Mucosa of descending colon (tissue), 3 donors: Measurements from ENCODE around the gene FLNB. TPM values are rescaled to one million over a fixed set of nuclear protein-coding genes. Genes with fewer than 3 reads are reported as not detected.

Experiments used
- ATAC-seq: fragments of 200-7000 bp; cut with Tn5 transposase; one replicate; pipeline ENCODE4 v1.9.1; 2020; ENCODE audit warnings: mild to moderate bottlenecking, moderate library complexity
- DNase-seq, 3 donors: peaks; one replicate each; pipeline ENCODE4 v3.0.0-alpha.2; 2020
- H3K36me3 ChIP-seq: fragments of 200-600 bp; one replicate; pipeline ENCODE4 v1.8.0; 2021; ENCODE audit warnings: low read depth, mild to moderate bottlenecking
- H3K4me1 ChIP-seq: fragments of 200-600 bp; one replicate; pipeline ENCODE4 v1.8.0; 2021; ENCODE audit warnings: low read depth, mild to moderate bottlenecking
- H3K4me3 ChIP-seq: fragments of 200-600 bp; one replicate; pipeline ENCODE4 v1.8.0; 2021; ENCODE audit warnings: mild to moderate bottlenecking
- H3K9me3 ChIP-seq: fragments of 200-600 bp; one replicate; pipeline ENCODE4 v1.8.0; 2021; ENCODE audit warnings: mild to moderate bottlenecking
- CTCF ChIP-seq: fragments of 200-600 bp; IDR thresholded peaks from one replicate; pipeline ENCODE4 v1.8.0; 2022; ENCODE audit warnings: antibody characterized with exemption, mild to moderate bottlenecking
- intact Hi-C, 2 donors: fragments of 100-400 bp; cut with DNase I in 1 of 2; cut with micrococcal nuclease in 1 of 2; formaldehyde crosslinking; loops; one replicate each; pipeline versions ENCODE4 v1.11.0 to v1.11.1; 2022; cut with DNase I, micrococcal nuclease
- total RNA-seq, 3 donors: library from RNA; stranded (reverse); fragmentation: NEBNext Ultra II Directional in 2 of 3; extraction: Animal tissue kit (Norgen Biotek cat#: 25700) in 2 of 3; gene quantifications; one replicate each; pipeline versions ENCODE4 v1.2.1 to v1.2.4, GENCODE V29; 2021 to 2023
- donor health status: DM: no; HTN: no; CAD: no; lungs with moderate emphysema.
- donor health status: DM: no; HTN: no; CAD: no.
- donor health status: DM: no; HTN: yes; CAD: no.

Gene FLNB
- total RNA-seq, 3 donors from 2014 or later, result 256 to 555 (median 357) TPM

GRCh38 chr3:58144478-58145325 lies 136.5 kb downstream of the FLNB start:
- DNase-seq, result no peak
- no peak for ATAC-seq
- intact Hi-C loops, result no loop called here
- no peak overlapping the region for H3K4me3 ChIP-seq
- H3K9me3 ChIP-seq, result no peaks in the 10 kb centered on the region
- no peaks in the 10 kb centered on the region for H3K4me1 ChIP-seq
- H3K36me3 ChIP-seq, result peaks cover 22% of the 10 kb centered on the region
- no peak for TF ChIP-seq CTCF

GRCh38 chr3:58148049-58148448 lies 139.8 kb downstream of the FLNB start:
- H3K9me3 ChIP-seq, result no peaks in the 10 kb centered on the region
- intact Hi-C loops, result no loop called here
- TF ChIP-seq CTCF, result no peak
- peaks cover 26% of the 10 kb centered on the region for H3K36me3 ChIP-seq
- DNase-seq, result no peak
- ATAC-seq, result no peak
- no peak overlapping the region for H3K4me3 ChIP-seq
- no peaks in the 10 kb centered on the region for H3K4me1 ChIP-seq

GRCh38 chr3:58150130-58150809 lies 142.0 kb downstream of the FLNB start:
- intact Hi-C loops, result no loop called here

GRCh38 chr3:58150810-58151199 lies 142.6 kb downstream of the FLNB start:
- DNase-seq, result no peak
- Histone ChIP-seq H3K4me1 (no peaks in the 10 kb centered on the region), H3K4me3 (no peak overlapping the region), H3K9me3 (no peaks in the 10 kb centered on the region), H3K36me3 (peaks cover 24% of the 10 kb centered on the region)
- no peak for TF ChIP-seq CTCF
- no peak for ATAC-seq
- intact Hi-C loops, result no loop called here

More at GRCh38 chr3:58150130-58150809, 142.0 kb downstream of the FLNB start:
- Histone ChIP-seq H3K36me3 (peaks cover 20% of the 10 kb centered on the region), H3K4me3 (no peak overlapping the region), H3K4me1 (no peaks in the 10 kb centered on the region), H3K9me3 (no peaks in the 10 kb centered on the region)
- ATAC-seq (no peak), DNase-seq (no peak)
- TF ChIP-seq CTCF, result no peak

- no peaks in the 10 kb centered on the region for H3K4me1 ChIP-seq
- TF ChIP-seq CTCF, result no peak
- peaks cover 30% of the 10 kb centered on the region for H3K36me3 ChIP-seq
- ATAC-seq, result no peak
- H3K9me3 ChIP-seq, result no peaks in the 10 kb centered on the region
- no peak overlapping the region for H3K4me3 ChIP-seq
- intact Hi-C loops, result no loop called here
- no peak for DNase-seq
These were observed 143.4 kb downstream of the FLNB start for GRCh38 chr3:58151637-58152036.
